ENCODE data around the gene LRRC61. TPM values are rescaled to one million over a fixed set of nuclear protein-coding genes. Genes with fewer than 3 reads are reported as not detected.

LRRC61 gene
- total RNA-seq, 1 experiment from 2014 or later: not detected

GRCh38 chr7:150355666-150356059 lies 32.5 kb downstream of the LRRC61 start:
- no peak for DNase-seq (ENCODE audit: low spot score)

- no peak for DNase-seq (ENCODE audit: low spot score)
Measured at GRCh38 chr7:150356265-150356897, 33.2 kb downstream of the LRRC61 start.

GRCh38 chr7:150357270-150357669 lies 34.1 kb downstream of the LRRC61 start:
- peak; percentile 38 for DNase-seq (ENCODE audit: low spot score)

GRCh38 chr7:150357771-150358427 lies 34.7 kb downstream of the LRRC61 start:
- DNase-seq (ENCODE audit: low spot score): peak; percentile 69

- no peak for DNase-seq (ENCODE audit: low spot score)
Measured at GRCh38 chr7:150358433-150358832, 35.3 kb downstream of the LRRC61 start.

- no peak for DNase-seq (ENCODE audit: low spot score)
Measured at GRCh38 chr7:150358988-150359621, 36.0 kb downstream of the LRRC61 start.

GRCh38 chr7:150359622-150360362 lies 36.6 kb downstream of the LRRC61 start:
- DNase-seq (ENCODE audit: low spot score): no peak

GRCh38 chr7:150360363-150361058 lies 37.4 kb downstream of the LRRC61 start:
- DNase-seq (ENCODE audit: low spot score): no peak

GRCh38 chr7:150361402-150361801 lies 38.2 kb downstream of the LRRC61 start:
- DNase-seq (ENCODE audit: low spot score): no peak

- DNase-seq (ENCODE audit: low spot score): no peak
Measured at GRCh38 chr7:150361807-150362621, 38.9 kb downstream of the LRRC61 start.

GRCh38 chr7:150363370-150363769 lies 40.2 kb downstream of the LRRC61 start:
- peak; percentile 49 for DNase-seq (ENCODE audit: low spot score)

- no peak for DNase-seq (ENCODE audit: low spot score)
Measured at GRCh38 chr7:150363872-150364271, 40.7 kb downstream of the LRRC61 start.

- DNase-seq (ENCODE audit: low spot score): no peak
Measured at GRCh38 chr7:150365194-150365593, 42.0 kb downstream of the LRRC61 start.

- no peak for DNase-seq (ENCODE audit: low spot score)
Measured at GRCh38 chr7:150365673-150366398, 42.7 kb downstream of the LRRC61 start.

- DNase-seq (ENCODE audit: low spot score): peak; percentile 76
Measured at GRCh38 chr7:150367677-150368095, 44.5 kb downstream of the LRRC61 start.

GRCh38 chr7:150368096-150368883 lies 45.1 kb downstream of the LRRC61 start, which contains the start of gene REPIN1:
REPIN1 (plus strand) TSS chr7:150368822; CDS start chr7:150369712, 890 bp downstream.
- peak; percentile 58 for DNase-seq (ENCODE audit: low spot score)

GRCh38 chr7:150368884-150369747 lies 46.0 kb downstream of the LRRC61 start:
- DNase-seq (ENCODE audit: low spot score): peak; percentile 69

All from A172 (cell line).